Gastroesophageal sphincter (tissue), 2 donors: Measurements from ENCODE around the gene TNP2.

Experiments
- EP300 ChIP-seq: sonication (generic); formaldehyde crosslinking; IDR thresholded peaks from one replicate; pipeline ENCODE4 v1.6.1; 2017; ENCODE audit warnings: antibody characterized with exemption, mild to moderate bottlenecking
- POLR2A ChIP-seq, 2 donors: fragments of 450-650 bp; IDR thresholded peaks; one replicate each; pipeline ENCODE4 v1.6.1; 2017; ENCODE audit warnings: antibody characterized with exemption in 2 of 2, mild to moderate bottlenecking in 2 of 2, moderate library complexity in 1 of 2

GRCh38 chr16:11272484-11272883, 3.4 kb upstream of the TNP2 start:
- TF ChIP-seq POLR2A (IDR thresholded peaks at IDR 0.05), result no peak
- no peak for TF ChIP-seq EP300
